ENCODE results near the gene POU6F2. TPM values are rescaled to one million over a fixed set of nuclear protein-coding genes. Genes with fewer than 3 reads are reported as not detected.

The POU6F2 gene
- total and polyA plus RNA-seq, 2 donors (not counting 1 experiment from before 2014, with no cell fraction given), result 0.47 TPM; not detected in 1

- Mint-ChIP-seq H3K4me1 (no peaks in the 10 kb centered on the region), H3K4me3 (no peak overlapping the region), H3K27ac (no peak overlapping the region), H3K27me3 (peaks cover 9% of the 10 kb centered on the region), H3K9me3 (ENCODE audit: insufficient read depth) (no peaks in the 10 kb centered on the region)
- WGBS (ENCODE audit: insufficient coverage), result 89% methylated on average over 3 of the region's 3 CpGs
- H4K20me1 ChIP-seq (ENCODE audit: control insufficient read depth, insufficient read depth, low read length, poor library complexity, severe bottlenecking), result no peaks in the 10 kb centered on the region
- H2AFZ ChIP-seq (ENCODE audit: insufficient read depth, low read depth, low read length, poor library complexity, severe bottlenecking), result no peak overlapping the region
- TF ChIP-seq CTCF (IDR thresholded peaks at IDR 0.05) (no peak), EZH2 (IDR thresholded peaks at IDR 0.05; ENCODE audit: borderline replicate concordance, insufficient read depth, low read depth, low read length, poor library complexity, severe bottlenecking) (no peak)
- no peaks in the 10 kb centered on the region for H3K79me2 ChIP-seq (ENCODE audit: control insufficient read depth, insufficient read depth, low read length)
- ATAC-seq (ENCODE audit: low read depth) (no peak), DNase-seq (no peak)
- no peaks in the 10 kb centered on the region for H3K27me3 ChIP-seq (replicated peaks in 1 of 4; ENCODE audit: control extremely low read depth in 1 of 4, control insufficient read depth in 3 of 4, insufficient read depth in 4 of 4, low read length in 3 of 4)
- no peak overlapping the region for H3K27ac ChIP-seq (ENCODE audit: low read length in 2 of 2)
- ChIA-PET CTCF (no interaction called here), POLR2A (no interaction called here)
- H3K9ac ChIP-seq (ENCODE audit: low read length), result no peak overlapping the region
- H3K4me2 ChIP-seq (replicated peaks; ENCODE audit: low read depth, low read length, poor library complexity, severe bottlenecking), result no peak overlapping the region
- no peaks in the 10 kb centered on the region for H3K4me1 ChIP-seq (ENCODE audit: control insufficient read depth in 2 of 2, insufficient read depth in 2 of 2, low read length in 2 of 2)
- no peaks in the 10 kb centered on the region for H3K9me3 ChIP-seq (ENCODE audit: control extremely low read depth in 1 of 3, control insufficient read depth in 2 of 3, insufficient read depth in 1 of 3, low read length in 2 of 3)
- no peak overlapping the region for H3K4me3 ChIP-seq (ENCODE audit: control extremely low read depth in 1 of 5, extremely low read depth in 1 of 5, insufficient read depth in 1 of 5, low read depth in 2 of 5, low read length in 4 of 5)
- intact Hi-C loops (cut with micrococcal nuclease), result no loop called here
- no peaks in the 10 kb centered on the region for H3K36me3 ChIP-seq (replicated peaks in 1 of 2; ENCODE audit: control extremely low read depth in 1 of 2, control insufficient read depth in 1 of 2, extremely low read depth in 1 of 2, insufficient read depth in 2 of 2, low read length in 1 of 2)
Observed at GRCh38 chr7:39248692-39249090, 271.0 kb downstream of the POU6F2 start.

GRCh38 chr7:39249635-39250152 is 272.0 kb downstream of the POU6F2 start:
- Histone ChIP-seq H3K27ac (ENCODE audit: low read length in 2 of 2) (no peak overlapping the region), H3K9me3 (ENCODE audit: control extremely low read depth in 1 of 3, control insufficient read depth in 2 of 3, insufficient read depth in 1 of 3, low read length in 2 of 3) (no peaks in the 10 kb centered on the region), H3K79me2 (ENCODE audit: control insufficient read depth, insufficient read depth, low read length) (no peaks in the 10 kb centered on the region), H3K27me3 (replicated peaks in 1 of 4; ENCODE audit: control extremely low read depth in 1 of 4, control insufficient read depth in 3 of 4, insufficient read depth in 4 of 4, low read length in 3 of 4) (peaks cover 0 to 3% (median 0%) of the 10 kb centered on the region in 4 experiments), H4K20me1 (ENCODE audit: control insufficient read depth, insufficient read depth, low read length, poor library complexity, severe bottlenecking) (no peaks in the 10 kb centered on the region), H3K4me3 (ENCODE audit: control extremely low read depth in 1 of 5, extremely low read depth in 1 of 5, insufficient read depth in 1 of 5, low read depth in 2 of 5, low read length in 4 of 5) (no peak overlapping the region), H3K36me3 (replicated peaks in 1 of 2; ENCODE audit: control extremely low read depth in 1 of 2, control insufficient read depth in 1 of 2, extremely low read depth in 1 of 2, insufficient read depth in 2 of 2, low read length in 1 of 2) (no peaks in the 10 kb centered on the region), H3K4me1 (ENCODE audit: control insufficient read depth in 2 of 2, insufficient read depth in 2 of 2, low read length in 2 of 2) (no peaks in the 10 kb centered on the region), H3K9ac (ENCODE audit: low read length) (no peak overlapping the region), H2AFZ (ENCODE audit: insufficient read depth, low read depth, low read length, poor library complexity, severe bottlenecking) (no peak overlapping the region), H3K4me2 (replicated peaks; ENCODE audit: low read depth, low read length, poor library complexity, severe bottlenecking) (no peak overlapping the region)
- POLR2A ChIA-PET, result no interaction called here
- WGBS (ENCODE audit: insufficient coverage), result 97% methylated on average over 9 of the region's 9 CpGs
- no peaks in the 10 kb centered on the region for H3K4me1 Mint-ChIP-seq
- peaks cover 9% of the 10 kb centered on the region for H3K27me3 Mint-ChIP-seq
- intact Hi-C loops (cut with micrococcal nuclease), result no loop called here
- no peak for TF ChIP-seq CTCF (IDR thresholded peaks at IDR 0.05)
- ATAC-seq (ENCODE audit: low read depth), result no peak
- no peaks in the 10 kb centered on the region for H3K9me3 Mint-ChIP-seq (ENCODE audit: insufficient read depth)
- H3K27ac Mint-ChIP-seq, result no peak overlapping the region
- CTCF ChIA-PET, result no interaction called here
- DNase-seq, result no peak
- no peak overlapping the region for H3K4me3 Mint-ChIP-seq
